Embryonic facial prominence (tissue), 1 donor: ENCODE results near the gene TERT.
"Not testable (repeated sequence)": the region's sequence is repeated elsewhere in the genome, so short reads cannot be mapped to it uniquely, and the experiment has no call there.

ENCODE experiments used
- DNase-seq: peaks from one replicate; pipeline ENCODE4 v3.0.0-alpha.2; 2016; ENCODE audit errors: extremely low spot score

Gene TERT

DNA sequence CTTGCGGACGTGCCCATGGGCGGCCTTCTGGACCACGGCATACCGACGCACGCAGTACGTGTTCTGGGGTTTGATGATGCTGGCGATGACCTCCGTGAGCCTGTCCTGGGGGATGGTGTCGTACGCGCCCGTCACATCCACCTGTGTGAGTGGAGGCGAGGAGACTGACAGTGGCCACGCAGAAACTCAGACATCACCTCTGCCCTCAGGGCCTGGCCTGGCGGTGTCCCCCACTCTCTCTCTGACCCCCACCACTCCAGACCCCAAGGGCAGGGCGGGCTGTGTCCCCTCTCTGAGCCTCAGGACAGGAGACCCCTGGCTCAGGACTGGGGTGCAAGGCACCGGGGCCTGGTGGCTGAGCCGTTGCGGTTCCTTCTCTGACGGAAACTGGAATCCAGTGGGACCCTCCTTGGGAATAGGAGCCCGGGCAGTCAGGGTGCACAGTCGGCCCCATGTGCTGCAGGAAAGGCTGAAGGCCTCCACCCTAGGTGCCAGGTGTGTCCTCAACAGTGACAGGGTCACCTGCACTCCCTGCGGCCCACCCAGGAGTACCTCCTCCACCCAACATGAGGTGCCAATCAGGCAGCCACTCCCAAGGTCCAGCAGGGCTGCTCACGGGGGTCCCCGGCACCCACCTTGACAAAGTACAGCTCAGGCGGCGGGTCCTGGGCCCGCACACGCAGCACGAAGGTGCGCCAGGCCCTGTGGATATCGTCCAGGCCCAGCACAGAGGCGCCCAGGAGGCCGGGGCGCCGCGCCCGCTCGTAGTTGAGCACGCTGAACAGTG is 16.0 kb downstream of the TERT start:
- no peak for DNase-seq

DNA sequence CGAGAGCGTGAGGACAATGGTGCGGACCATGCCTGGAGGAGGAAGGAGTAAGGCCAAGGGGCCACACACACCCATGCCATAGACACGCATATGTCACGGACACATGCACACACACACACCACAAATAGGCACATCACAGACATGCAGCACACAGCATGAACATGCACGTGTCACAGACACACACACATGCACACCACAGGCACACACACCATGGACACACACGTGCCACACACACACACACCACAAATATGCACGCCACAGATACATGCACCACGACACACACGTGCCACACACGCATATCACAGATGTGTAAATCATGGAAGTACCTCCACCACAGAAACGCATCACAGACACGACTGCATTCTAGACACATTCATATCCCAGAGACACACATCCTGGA is 16.7 kb downstream of the TERT start:
- no peak for DNase-seq

DNA sequence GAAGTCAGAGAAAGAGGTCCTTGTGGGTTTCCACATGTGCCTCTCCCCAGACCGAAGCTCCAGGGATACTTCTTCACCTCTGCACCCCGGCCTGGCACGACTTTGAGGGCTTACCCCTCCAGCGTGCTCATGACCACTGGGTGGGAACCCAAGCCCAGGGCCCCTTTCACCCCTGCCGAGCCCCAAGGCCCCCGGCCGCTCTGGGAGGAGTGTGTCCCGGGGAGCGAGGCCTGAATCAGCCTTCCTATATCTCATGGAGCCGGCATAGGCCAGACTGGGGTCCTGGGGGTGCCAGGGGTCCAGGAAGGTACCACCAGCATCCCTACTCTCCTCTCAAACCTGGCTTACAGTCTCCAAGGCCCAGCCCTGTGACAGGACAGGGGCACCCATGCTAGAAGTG is 17.1 kb downstream of the TERT start:
- no peak for DNase-seq

DNA sequence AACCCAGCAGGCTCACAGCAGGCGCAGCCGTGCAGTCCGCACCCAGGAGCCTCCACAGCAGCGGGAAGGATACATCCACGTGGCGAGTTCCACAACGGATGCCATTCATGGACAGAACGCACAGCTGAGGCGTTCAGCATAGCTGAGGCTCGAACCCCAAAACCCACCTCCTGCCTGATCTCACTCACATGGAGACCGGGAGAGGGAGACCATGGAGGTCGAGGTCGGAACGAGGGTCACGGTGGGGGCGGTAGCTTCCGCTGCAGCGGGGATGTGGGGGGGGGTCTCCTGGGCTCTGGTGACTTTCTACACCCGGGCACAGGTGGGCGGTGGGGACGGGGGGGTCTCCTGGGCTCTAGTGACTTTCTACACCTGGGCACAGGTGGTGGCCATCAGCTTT is 17.5 kb downstream of the TERT start:
- DNase-seq: no peak

DNA sequence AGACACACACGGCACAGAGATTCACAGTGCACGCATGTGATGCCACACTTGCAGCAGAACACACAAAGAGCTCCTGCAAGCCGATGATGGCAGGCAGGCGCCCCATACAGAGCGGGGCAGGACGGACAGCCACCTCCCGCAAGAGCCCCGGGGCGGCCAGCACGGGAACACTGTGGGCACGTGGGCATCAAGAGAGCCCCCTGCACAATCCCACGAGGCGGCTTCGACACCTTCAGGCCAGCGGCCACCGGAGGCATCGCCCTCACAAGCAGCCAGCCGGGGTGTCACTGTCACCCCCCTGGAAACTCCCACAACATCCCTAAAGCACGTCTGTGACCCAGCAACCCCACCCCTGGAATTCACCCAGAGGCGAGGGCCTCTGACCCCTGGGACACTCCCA is 17.9 kb downstream of the TERT start:
- no peak for DNase-seq

DNA sequence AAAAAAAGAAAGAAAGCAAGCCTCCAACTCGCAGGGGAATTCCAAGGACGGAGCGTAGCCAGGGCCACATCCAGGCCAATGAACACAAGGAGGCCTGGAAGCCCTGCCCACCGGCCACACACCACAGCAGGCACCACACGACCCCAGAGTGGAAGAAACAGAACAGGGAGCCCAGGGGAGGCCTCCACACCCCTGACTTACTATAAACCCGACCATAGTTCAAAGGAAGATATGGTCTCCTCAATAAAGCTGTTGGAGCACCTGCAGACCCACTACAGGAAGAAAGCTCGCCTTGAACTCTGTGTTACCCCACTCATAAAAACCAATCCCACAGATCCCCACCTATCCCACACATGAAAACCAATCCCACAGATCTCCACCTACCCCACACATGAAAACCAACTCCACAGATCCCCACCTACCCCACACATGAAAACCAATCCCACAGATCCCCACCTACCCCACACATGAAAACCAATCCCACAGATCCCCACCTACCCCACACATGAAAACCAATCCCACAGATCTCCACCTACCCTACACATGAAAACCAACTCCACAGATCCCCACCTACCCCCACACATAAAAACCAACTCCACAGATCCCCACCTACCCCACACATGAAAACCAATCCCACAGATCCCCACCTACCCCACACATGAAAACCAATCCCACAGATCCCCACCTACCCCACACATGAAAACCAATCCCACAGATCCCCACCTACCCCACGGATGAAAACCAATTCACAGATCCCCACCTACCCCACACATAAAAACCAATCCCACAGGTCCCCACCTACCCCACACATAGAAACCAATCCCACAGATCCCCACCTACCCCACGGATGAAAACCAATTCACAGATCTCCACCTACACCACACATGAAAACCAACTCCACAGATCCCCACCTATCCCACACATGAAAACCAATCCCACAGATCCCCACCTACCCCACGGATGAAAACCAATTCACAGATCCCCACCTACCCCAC is 19.2 kb downstream of the TERT start:
- DNase-seq: not testable (repeated sequence)

DNA sequence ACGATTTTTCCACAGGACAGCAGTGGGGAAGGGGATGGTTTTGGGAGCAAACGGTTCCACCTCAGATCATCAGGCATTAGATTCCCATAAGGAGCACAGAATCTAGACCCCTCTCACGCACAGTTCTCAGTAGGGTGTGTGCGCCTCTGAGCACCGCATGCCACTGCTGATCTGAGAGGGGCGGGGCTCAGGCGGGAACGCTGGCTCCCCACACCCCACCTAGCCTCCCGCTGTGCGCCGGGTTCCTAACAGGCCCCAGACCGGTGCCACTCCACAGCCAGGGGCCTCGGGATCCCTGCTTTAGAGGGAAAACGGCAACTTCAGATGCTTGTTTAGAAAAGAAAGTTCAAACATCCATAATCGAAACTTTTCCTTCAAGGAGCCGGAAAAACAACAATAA is 20.4 kb downstream of the TERT start:
- no peak for DNase-seq

DNA sequence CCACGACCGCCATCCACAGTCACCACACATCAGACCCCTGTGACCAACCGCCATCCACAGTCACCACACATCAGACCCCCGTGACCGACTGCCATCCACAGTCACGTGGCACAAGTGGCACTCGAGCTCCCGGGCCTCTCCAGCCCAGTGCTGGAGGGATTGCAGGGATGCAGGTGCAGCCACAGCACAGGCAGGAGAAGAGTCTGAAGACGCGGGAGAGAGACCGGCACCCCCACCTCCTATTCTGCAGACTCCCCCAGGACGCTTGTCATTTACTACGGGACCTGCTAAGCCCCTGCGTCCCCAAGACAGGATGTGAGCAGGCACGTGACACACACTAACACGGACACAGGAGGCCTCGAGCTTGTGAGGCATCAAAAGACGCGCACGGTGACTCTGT is 21.1 kb downstream of the TERT start:
- no peak for DNase-seq

DNA sequence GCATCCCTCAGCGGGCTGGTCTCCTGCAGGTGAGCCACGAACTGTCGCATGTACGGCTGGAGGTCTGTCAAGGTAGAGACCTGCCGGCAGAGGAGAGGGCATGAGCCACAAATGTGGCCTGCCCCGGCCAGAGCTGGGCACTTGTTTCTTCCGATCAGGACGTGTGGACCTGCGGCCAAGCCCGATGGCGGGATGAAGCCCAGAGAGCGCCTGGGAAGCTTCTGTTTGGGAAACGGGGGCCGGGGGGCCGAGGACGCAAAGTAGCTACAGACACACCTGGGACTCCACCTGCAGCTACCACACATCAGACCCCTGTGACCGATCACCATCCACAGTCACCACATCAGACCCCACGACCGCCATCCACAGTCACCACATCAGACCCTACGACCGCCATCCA is 22.7 kb downstream of the TERT start:
- DNase-seq: no peak

DNA sequence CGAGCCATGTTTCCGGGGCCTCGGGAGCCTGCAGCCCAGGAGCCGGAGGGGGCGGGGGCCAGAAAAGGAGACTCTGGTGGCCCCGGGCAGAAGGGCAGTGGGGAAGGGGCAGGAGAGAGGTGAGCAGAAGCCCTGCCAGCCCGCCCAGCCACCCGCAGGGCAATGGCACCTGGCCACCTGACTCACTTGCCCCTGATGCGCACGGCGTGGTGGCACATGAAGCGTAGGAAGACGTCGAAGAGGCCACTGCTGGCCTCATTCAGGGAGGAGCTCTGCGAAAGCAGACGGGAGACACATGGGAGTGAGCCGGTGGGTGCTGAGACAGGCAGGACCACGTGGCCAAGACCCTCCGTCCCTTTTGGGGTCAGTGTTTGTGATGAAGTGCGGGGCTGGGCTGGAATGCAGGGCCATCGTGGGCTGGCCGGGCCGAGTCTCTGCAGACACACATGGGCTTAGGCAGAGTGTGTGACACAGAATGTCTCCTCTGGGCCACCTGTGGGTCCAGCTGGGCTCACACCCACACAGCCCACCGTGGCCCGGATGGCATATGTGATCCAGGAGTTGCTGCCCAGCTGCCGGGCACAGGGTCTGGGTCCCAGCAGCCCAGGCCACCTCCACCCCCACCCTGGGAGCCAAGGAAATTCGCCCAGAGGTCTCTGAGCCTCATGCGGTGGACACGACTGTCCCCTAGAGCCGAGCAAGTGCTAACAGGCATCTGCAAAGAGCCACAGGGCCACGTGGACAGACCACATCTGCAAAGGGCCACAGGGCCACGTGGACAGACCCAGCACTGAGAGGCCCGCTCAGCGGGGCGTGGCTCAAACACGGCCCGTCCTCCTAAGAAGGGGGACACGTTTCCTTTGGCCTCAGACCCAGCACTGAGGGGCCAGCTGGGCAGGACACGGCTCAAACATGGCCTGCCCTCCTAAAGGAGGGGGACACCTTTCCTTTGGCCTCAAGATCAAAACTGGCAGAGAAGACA is 23.6 kb downstream of the TERT start:
- no peak for DNase-seq

DNA sequence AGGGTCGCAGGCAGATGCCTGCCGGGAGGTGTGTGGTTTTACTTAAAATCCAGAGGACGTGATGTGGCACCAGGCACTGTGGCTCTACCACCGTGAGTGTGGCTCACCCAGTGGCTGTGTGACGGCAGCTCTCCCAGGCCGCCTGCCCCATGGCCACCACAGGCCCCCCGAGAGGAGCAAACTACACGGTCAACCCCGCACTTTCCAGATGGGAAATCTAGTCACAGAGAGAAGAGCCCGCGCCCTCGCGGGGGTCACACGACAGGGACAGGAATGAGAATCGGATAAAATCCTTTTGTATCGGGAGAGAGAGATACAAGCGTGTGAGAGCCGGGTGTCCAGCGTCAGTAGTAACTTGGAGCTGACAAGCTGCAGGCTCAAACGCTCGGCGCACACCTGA is 24.4 kb downstream of the TERT start:
- DNase-seq: no peak

DNA sequence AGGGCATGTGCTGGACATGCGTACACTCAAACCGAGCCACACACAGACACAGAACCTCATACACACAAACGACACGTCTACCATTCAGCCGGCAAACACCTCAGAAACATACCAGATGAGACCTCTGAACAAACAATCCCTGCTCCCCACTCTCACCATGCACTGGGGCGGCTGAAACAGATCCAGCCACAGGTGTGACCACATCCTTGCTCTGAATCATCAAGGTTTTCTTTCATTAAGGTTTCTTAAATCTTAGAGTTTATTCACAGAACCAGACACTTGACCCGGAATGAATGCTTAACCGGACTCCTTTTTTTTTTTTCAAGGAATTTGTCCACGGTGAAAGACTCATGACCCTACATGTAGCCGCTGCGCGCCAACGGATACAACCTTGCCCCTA is 26.2 kb downstream of the TERT start:
- DNase-seq: no peak

DNA sequence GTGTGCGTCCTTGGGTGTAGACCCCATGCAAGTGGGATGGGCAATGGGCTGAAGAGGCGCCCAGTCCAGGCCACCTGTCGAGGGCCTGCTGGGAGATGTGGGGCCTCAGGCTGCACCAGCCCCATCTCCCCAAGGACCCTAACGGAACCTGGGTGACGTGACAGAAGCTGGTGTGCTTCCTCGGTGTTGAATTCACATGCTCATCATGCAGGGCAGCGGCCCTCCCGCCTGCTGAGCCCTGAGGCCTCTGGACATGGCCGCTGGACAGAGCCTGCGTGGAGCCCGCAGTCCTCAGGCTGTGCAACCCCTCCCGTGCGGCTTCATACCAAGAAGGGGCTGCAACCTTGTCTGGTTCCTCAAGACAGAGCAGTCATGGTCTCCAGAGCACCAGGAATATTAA is 26.8 kb downstream of the TERT start:
- no peak for DNase-seq

DNA sequence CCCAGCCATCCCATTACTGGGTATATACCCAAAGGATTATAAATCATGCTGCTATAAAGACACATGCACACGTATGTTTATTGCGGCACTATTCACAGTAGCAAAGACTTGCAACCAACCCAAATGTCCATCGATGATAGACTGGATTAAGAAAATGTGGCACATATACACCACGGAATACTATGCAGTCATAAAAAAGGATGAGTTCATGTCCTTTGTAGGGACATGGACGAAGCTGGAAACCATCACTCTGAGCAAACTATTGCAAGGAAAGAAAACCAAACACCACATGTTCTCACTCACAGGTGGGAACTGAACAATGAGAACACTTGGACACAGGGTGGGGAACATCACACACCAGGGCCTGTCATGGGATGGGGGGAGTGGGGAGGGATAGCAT is 27.4 kb downstream of the TERT start:
- DNase-seq: not testable (repeated sequence)

DNA sequence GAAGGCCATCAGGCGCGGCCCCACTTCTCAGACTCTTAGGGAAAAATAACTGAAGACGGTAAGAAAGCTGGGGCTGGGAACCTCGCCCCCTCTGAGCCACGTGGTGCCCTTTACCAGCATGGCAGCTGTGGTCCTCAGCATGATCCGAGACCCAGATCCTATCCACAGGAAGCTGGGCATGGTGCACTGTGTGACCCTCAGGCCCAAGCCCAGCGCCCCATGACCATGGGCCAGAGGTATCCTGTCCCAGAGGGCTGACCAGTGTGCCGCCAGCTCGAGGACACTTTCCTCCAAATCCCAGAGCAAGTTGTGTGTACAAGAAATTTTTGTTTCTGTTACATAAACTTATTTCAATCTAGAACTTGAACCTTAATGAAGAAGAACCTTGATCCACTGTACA is 28.1 kb downstream of the TERT start:
- no peak for DNase-seq

DNA sequence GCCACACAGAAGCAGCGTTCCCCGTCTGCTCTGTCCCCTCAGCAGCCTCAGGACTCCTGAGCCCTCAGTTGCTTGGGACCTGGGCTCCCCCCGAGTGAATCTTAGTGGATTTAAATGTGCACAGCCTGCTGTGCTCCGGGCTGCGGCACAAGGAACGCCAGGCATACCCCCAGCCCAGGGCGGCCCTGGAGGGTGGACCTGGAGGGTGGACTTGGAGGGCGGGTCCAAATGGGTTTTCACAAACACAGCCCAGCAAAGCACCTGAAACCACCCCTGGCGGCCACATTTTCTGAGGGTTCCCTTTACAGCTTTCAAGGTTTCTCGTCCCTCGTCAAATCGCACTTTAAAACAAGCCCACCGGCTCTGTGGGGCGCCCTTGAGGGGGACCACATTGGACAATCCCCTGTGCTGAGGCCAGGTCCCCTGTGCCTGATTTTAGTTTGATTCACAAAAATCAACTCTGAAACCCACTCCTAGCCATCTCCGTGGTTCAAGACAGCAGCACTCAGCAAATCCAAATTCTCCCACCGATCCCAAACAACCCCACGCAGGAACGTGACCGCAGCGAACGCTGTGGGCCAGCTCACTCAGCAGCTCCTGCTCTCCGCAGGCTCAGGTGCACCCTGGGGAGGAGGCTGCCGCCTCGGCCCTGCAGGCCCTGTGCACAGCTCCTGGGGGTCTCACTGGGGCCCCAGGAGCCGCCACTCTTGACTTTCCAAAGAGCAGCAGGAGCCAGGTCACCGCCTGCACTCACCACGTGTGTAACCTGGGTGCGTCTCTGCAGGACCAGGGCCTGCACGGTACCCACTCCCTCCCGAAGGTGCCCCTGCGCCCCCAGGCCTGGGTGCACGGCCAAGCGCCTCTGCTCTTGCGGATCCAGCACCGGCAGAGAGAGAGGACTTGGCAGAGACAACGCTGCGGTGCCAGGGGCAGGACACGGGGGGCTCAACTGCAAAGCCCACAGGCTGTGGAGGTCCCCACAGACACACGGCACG is 29.1 kb downstream of the TERT start:
- DNase-seq: no peak

DNA sequence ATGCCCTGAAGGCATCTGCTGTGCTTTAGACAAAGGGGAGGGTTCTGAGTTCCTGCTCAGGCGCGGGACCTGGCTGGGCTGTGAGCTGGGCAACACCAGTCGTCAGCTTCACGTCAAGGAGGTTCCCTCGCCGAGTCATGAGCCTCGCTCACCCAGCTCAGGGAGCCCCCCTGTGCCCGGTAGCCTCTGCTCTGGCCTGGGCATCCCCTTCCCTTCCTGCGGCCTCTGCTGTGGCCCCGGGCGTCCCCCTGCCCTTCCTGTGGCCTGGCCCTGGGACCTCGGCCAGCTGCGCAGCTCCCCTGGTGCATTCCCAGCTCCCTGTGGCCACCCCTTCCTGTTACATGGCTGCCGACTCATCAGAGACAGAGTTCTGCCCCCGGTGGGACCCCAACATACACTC is 29.8 kb downstream of the TERT start:
- DNase-seq: no peak

DNA sequence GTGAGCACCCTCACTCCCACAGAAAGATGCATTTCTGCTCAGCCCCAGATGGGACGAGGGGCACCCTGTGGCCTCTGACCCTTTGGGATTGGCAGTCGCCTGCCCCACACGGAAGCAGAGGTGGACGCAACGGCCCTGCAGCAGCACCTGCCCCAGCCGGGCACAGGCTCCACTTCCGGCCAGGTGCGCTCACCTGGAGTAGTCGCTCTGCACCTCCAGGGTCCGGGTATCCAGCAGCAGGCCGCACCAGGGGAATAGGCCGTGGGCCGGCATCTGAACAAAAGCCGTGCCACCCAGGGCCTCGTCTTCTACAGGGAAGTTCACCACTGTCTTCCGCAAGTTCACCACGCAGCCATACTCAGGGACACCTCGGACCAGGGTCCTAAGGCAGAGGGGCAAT is 30.7 kb downstream of the TERT start:
- DNase-seq: no peak

DNA sequence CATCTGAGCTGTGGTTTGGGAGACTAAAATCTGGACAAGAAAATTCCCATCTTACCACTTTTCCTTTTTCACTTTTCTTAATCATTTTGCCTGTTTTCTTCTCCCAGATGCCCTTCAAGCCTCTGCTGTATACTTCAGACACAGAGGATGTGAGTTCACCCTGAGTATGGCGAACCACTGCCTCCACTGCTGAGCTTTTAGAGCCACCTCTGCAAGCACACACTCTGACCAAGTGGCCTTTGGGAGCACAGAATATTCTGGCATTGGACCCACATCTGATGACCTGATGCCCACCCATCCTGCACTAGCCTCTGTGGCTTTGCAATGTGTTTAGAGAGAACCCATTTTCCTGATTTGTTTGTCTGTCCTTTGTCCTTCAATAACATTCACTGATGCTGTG is 32.5 kb downstream of the TERT start:
- no peak for DNase-seq

DNA sequence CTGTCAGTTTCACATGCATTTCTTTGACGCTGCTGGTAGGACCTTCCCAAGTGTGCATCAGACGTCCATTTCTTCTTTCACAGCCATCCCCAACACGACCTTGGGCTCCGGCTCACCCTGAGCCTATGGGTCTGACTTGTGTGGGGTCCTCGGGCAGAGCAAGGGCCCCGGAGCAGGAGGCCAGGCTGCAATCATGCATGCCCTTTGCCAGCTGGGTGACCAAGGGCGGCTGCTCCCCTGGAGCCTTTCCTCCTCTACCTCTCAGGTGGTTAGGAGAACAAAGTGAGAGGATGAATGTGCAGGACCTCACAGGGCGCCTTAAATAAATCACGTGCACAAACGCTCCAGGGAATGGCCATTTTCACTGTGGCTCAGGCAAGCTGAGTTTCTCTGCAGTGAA is 33.2 kb downstream of the TERT start:
- DNase-seq: no peak
